ENCODE measurements around the gene DNAJC16.

DNAJC16 gene

GRCh38 chr1:15540186-15540585, 13.5 kb downstream of the DNAJC16 start:
- no peak for DNase-seq (ENCODE audit: low read depth in 3 of 3)

- DNase-seq (ENCODE audit: low read depth in 3 of 3) = no peak
Measured at GRCh38 chr1:15541231-15541792, 14.7 kb downstream of the DNAJC16 start.

GRCh38 chr1:15542388-15543250, 16.0 kb downstream of the DNAJC16 start:
- DNase-seq (ENCODE audit: low read depth in 3 of 3) = no peak

DNA sequence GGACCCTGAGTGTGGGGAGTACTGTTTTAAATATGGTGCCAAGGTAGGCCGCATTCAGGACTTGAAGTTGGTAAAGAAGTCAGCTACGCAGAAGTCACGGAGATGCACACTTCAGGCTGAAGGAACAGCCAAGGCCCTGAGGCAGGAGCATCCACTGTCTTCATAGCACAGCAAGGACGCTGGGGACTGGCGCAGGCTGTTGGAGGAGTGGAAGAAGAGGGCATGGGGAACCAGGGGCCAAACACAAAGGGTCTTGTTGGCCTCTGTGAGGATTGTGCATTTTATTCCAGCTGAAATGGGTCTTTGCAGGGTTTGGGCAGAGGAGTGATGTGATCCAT, 16.6 kb downstream of the DNAJC16 start:
- DNase-seq (ENCODE audit: low read depth in 3 of 3) = no peak

DNA sequence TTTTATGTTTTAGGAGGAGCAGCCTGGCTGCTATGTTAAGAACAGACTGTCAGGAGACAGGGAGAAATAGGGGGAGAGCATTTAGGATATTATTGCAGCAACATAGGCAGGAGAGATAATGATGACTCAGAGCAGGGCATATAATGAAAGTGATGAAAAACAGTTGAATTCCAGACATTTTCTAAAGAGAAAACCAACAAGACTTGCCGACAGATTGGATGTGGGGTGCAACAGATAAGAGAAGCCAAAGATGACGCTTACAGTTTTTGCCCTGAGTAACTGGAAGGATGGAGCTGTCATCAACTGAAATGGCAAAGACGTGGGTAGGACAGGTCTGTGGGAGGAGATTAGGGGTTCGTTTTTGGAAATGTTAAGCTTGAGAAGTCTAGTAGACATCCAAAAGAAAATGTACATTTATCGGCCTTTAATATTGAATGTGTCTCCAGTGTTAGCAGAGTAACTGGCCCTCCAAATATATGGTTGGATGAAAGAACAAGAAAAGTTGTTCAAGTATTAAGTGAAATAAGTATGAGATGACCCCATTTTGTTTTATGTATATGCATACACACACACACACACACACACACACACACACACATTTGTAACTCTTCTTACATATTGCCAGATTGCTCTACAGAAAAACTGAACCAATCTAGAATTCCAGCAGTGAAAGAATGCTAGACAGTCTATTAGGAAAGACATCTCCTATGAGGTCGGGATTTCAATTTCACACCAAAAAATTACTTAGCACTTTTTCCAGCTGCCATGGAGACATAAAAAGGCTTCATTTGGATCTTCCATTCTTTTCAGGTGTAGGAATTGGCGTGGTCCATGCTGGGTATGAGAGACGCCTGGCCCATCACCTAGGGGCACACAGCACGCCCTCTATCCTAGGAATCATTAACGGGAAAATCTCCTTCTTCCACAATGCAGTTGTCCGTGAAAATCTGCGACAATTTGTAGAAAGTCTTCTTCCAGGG, 17.2 kb downstream of the DNAJC16 start:
- no peak for DNase-seq (ENCODE audit: low read depth in 3 of 3)

DNA sequence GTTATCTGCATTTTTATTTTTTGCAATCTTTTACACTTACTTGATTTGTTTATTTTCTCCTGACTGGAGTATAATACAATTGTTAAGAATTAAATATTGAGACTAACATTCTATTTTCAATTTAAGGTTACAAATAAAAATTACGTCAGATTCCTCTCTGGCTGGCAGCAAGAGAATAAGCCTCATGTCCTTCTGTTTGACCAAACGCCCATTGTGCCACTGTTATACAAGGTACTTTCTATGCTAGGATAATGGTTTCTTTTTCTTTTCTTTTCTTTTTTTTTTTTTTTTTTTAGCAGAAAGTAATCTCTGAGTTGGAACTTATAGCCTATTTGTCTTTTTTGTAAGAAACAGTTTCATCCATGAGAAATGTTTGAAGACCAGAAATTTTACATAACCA, 20.0 kb downstream of the DNAJC16 start:
- DNase-seq (ENCODE audit: low read depth in 3 of 3) = no peak

DNA sequence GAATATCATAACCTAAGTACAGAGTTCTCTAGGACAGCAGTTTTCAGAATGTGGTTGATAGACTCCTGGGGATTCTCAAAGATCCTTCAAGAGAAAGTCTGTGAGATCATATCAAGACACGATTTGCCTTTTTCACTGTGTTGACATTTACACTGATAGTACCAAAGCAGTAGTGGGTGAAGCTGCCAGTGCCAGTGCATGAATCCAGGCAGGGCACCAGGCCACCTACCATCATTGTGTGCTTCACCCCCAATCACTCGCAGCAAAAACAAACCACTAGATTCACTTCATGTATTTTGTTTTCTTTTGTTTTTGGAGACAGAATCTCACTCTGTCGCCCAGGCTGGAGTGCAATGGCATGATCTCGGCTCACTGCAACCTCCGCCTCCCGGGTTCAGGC, 23.9 kb downstream of the DNAJC16 start:
- DNase-seq (ENCODE audit: low read depth in 3 of 3) = no peak

GRCh38 chr1:15557008-15557407, 30.4 kb downstream of the DNAJC16 start:
- no peak for DNase-seq (ENCODE audit: low read depth in 3 of 3)

DNA sequence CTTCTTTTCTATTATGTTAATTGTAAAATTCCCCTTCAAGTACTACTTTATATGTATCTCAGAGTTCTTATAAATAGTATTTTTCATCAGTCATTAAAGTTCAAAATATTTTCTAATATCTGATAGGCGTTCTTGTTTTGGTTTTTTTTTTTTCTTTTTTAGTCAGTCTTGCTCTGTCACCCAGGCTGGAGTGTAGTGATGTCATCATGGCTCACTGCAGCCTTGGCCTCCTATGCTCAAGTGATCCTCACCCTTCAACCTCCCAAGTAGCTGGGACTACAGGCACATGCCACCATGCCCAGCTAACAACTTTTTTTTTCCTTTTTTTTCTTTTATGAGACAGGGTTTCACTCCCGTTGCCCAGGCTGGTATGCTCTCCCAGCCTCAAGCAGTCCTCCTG, 30.9 kb downstream of the DNAJC16 start:
- DNase-seq (ENCODE audit: low read depth in 3 of 3) = no peak

DNA sequence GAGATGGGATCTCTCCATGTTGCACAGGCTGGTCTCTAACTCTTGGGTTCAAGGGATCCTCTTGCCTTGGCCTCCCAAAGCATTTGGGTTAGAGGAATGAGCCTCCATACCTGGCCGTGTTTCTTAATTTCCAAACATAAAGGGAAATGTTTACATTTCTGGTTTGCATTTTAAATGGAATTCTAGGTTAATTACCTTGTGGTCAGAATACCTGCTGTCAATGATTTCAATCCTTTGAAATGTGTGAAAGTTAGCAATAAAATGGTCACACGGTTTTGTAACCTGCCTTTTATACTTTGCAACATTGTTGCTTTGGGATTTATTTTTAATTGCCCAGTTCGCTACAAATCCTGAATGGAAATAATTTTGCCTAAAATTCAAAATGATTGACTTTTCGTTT, 31.9 kb downstream of the DNAJC16 start:
- DNase-seq (ENCODE audit: low read depth in 3 of 3) = no peak

GRCh38 chr1:15559189-15559810, 32.7 kb downstream of the DNAJC16 start:
- DNase-seq (ENCODE audit: low read depth in 3 of 3) = no peak

GRCh38 chr1:15568387-15569073, 41.9 kb downstream of the DNAJC16 start:
- no peak for DNase-seq (ENCODE audit: low read depth in 3 of 3)

DNA sequence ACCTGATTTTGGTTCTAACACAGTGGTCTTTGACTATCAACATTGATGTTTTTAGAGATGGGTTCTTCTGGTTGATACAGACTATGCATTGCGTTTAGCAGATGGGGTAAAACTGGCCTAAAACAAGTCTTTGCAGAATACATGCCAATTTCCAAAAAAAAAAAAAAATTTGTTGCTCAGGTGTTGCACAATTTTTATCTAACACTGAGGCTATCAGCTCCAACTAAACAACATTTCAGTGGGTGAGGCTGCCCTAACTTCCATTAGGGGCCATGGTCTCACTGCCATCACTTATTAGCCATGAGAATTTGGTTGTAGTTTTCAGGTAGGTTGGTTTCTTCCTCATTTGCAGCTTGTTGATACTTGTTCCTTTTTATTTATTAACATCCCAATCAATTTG, 44.2 kb downstream of the DNAJC16 start:
- no peak for DNase-seq (ENCODE audit: low read depth in 3 of 3)

GRCh38 chr1:15571266-15571665, 44.6 kb downstream of the DNAJC16 start:
- no peak for DNase-seq (ENCODE audit: low read depth in 3 of 3)

DNA sequence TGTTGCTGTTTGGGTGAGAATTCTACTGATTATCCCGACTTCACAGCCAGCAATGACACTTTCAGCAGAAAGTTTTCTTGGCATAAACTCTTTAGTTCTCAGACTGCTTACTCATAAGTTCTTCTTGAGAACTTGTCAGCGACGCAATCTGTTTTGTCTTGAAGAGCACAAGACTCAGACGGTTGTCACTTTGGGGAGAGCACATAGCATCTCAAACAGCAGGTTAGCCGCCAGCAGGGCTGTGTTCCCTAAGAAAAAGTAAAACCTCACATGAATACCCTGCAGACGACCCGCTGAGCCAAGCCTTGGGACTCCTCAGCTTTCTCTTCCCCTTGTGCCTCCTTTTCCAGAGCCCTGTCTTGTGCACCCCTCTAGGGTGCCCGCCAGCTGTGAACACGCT, 46.8 kb downstream of the DNAJC16 start:
- no peak for DNase-seq (ENCODE audit: low read depth in 3 of 3)

- no peak for DNase-seq (ENCODE audit: low read depth in 3 of 3)
Measured at GRCh38 chr1:15574741-15575140, 48.1 kb downstream of the DNAJC16 start.

DNA sequence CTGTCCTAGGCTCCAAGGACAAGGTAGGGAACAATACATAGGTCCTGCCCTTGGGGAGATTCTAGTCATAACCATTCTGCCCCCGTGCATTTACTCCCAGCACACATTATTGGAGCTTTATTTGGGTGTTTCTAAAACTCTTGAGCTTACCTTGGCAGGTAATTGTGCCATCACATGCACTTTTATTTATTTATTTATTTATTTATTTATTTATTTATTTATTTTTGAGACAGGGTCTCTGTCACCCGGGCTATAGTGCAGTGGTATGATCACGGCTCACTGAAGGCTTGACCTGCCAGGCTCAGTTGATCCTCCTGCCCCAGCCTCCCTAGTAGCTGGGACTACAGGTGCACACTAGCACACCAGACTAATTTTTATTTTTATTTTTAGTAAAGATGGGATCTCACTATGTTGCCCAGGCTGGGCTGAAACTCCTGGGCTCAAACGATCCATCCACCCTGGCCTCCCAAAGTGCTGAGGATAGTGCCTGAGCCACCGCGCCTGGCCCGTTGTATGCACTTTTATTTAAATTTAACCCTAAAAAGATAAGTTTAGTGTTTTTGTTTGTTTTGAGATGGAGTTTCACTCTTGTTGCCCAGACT, 49.0 kb downstream of the DNAJC16 start:
- DNase-seq (ENCODE audit: low read depth in 3 of 3) = no peak

DNA sequence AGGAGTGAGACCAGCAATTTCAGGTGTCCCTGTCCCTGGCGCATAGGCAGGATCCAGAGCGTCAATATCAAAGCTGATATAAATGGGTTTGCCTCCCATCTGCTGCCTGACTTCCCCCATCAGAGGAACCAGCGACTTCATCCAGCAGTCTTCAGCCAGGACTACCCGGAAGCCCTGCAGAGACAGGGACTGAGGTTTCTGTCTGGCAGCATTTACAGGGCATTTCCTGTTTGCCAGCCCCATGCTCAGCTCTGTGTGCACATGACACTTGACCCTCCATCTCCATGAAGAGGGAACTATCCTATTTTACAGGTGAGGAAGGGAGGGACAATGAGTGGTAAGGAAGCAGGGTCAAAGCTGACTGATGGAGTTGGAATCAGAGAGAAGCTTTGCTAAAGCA, 51.0 kb downstream of the DNAJC16 start:
- no peak for DNase-seq (ENCODE audit: low read depth in 3 of 3)

- peak in 1 of 3 experiments; percentile 2 for DNase-seq (ENCODE audit: low read depth in 3 of 3)
Measured at GRCh38 chr1:15578921-15579682, 52.5 kb downstream of the DNAJC16 start.

DNA sequence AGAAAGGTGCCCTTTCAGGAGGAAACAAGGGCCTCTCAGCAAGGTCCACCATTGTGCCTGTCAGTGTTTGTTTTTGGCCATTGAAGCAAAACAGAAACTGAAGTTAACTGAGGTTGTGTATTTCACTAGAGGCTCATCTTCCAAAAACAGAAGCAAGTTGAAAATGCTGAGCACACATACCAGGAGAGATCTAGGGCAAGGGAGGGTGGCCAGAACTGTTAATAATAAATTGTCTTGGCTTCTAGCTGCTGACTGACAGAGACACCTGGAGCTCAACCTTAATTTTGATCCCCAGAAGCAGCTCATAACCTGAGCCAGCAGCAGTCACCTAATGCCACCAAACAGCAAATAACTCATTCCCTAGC, 53.0 kb downstream of the DNAJC16 start:
- DNase-seq (ENCODE audit: low read depth in 3 of 3) = no peak
